Testis (tissue), 2 donors: ENCODE data around the gene TMEM203.

Experiments used
- CTCF ChIP-seq, 3 experiments: fragments of 450-650 bp in 2 of 3; fragments of 200-600 bp in 1 of 3; sonication (generic) in 1 of 3; IDR thresholded peaks; one replicate each; pipeline ENCODE4 v1.5.1; 2016 to 2019; ENCODE audit warnings: antibody characterized with exemption in 3 of 3, mild to moderate bottlenecking in 2 of 3, moderate library complexity in 1 of 3
- POLR2A ChIP-seq: fragments of 450-650 bp; IDR thresholded peaks from one replicate; pipeline ENCODE4 v1.6.1; 2017; ENCODE audit warnings: antibody characterized with exemption, mild to moderate bottlenecking, moderate library complexity

- TF ChIP-seq CTCF (IDR thresholded peaks at IDR 0.05) (no peak), POLR2A (no peak)
These were observed 15.1 kb upstream of the TMEM203 start for GRCh38 chr9:137220317-137221094.
